GM13977 (cell line): ENCODE data around the gene CARHSP1.

ENCODE experiments used
- DNase-seq: peaks from one replicate; pipeline ENCODE4 v3.0.0; 2012; ENCODE audit warnings: low spot score
- in situ Hi-C: fragments of 300-500 bp; cut with MboI; formaldehyde crosslinking; loops from one replicate; pipeline ENCODE4 v1.12.0; 2022; ENCODE audit warnings: low sequenced_read_pairs, low pct_unique_long_range_greater_than_20kb, mixed read lengths, inconsistent platforms; ENCODE audit not compliant: unreplicated experiment
- TF ChIP-seq, protein P1 (sequence below): IDR thresholded peaks from 2 replicates; pipeline ENCODE4 v1.5.1; 2012; ENCODE audit warnings: mild to moderate bottlenecking, control low read depth; ENCODE audit not compliant: insufficient read depth; ENCODE audit errors: extremely low read depth, missing control alignments

Gene CARHSP1

DNA sequence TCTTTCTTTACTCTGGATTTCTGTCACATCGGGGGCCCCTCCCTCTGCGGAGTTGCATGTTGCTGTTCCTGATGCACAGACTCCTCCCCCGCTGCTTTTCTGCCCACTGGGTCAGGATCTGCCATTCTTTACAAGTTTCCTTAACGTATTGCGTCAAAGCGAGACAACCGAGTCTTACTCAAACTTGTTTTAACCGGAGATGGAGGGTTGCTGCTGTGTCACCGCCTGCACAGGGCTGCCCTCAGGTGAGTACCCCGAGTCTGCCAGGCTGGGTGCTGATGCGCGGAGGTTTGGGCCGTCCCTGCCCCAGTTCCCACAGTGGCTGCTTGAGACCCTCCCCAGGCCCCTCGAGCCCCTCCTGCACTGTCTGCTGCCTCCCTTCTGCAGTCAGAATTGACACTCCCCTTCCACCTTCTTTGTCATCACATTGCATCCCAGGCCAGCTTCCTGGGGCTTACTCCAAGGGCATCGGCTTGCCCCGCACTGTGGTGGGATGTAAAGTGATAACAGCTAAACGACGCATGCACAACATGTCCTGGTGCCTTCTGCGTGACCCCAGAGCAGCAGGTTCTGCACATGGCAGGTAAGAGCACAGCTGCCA lies 19.3 kb downstream of the CARHSP1 start:
- in situ Hi-C loops: no loop called here
- no peak for DNase-seq
- TF ChIP-seq, protein P1, sequence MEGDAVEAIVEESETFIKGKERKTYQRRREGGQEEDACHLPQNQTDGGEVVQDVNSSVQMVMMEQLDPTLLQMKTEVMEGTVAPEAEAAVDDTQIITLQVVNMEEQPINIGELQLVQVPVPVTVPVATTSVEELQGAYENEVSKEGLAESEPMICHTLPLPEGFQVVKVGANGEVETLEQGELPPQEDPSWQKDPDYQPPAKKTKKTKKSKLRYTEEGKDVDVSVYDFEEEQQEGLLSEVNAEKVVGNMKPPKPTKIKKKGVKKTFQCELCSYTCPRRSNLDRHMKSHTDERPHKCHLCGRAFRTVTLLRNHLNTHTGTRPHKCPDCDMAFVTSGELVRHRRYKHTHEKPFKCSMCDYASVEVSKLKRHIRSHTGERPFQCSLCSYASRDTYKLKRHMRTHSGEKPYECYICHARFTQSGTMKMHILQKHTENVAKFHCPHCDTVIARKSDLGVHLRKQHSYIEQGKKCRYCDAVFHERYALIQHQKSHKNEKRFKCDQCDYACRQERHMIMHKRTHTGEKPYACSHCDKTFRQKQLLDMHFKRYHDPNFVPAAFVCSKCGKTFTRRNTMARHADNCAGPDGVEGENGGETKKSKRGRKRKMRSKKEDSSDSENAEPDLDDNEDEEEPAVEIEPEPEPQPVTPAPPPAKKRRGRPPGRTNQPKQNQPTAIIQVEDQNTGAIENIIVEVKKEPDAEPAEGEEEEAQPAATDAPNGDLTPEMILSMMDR: no peak

DNA sequence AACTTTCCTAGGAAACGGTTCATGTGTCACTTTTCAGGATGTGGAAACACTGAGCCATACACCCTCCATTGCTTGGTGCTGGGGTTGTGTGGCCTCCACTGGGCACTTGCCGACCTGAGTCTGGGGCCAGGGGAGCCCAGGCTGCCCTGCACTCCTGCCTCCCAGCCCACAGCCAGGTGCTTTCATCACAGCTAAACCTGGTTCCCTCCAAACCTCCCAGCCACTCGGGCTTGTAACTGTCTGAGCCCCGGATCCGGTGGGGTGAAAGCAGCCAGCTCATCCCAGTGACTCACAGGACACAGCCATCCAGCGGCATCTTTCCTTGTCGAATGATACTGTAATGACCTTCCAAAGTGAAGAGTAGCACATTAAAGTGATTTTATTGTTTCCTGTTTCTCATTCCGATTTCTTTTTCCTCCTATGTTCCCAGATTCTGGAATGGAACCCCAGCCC lies 19.8 kb downstream of the CARHSP1 start:
- no peak for DNase-seq
- TF ChIP-seq, protein P1: no peak

DNA sequence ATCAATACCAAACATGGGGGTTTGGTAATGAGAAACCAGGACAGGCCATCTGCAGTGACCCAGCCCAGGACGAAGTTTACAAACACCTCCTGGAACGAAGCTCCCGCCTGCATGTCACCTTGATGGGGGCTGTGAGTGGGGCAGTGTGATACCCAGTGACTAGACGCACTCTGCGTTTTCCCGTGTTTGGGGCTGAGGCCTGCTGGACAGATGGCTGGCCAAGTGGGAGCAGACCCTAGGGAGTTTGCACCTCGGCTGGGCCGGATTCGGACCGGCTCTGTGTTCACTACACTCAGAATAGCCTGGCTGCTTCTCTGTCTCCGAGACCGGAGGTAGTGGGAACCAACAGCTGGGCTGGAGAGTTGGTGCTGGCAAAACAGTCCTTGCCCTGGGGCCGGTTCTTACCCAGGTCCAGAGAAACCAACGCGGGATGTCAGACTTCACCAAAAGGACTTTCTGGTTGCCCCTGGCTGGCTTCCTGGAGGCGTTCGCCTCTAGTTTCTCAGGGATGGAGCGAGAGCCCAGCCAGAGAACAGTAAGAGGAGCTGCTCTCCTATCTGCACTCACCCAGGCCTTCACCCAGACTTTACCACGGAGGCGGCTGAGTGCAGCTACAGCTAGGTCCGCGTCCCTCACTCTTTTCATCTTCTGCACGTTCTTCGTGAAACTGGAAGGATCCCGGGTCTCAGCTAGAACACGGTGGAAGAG lies 20.4 kb downstream of the CARHSP1 start:
- no peak for DNase-seq
- TF ChIP-seq, protein P1: no peak
- in situ Hi-C loops: no loop called here

More for the DNA sequence above, 19.8 kb downstream of the CARHSP1 start:
- in situ Hi-C loops: no loop called here

DNA sequence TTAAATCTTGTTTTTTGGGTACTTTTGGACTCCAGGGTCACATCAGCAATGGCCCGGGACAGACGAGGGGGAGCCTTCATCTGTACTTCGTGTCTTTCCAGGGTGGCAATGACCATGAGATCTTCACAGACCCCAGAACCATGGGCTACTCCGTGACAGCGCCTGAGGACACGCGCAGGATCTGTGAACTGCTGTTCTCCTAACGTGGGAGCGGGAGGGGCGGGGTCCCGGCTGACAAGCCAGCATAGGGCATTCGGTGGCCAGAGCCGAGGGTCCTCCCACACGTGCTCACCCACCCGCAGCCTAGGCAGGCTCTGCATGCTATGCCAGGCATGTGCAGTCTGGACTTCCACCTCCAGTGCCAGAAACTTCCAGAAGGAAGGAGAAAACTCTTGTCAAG lies 21.2 kb downstream of the CARHSP1 start:
- in situ Hi-C loops: no loop called here
- DNase-seq: no peak
- TF ChIP-seq, protein P1: no peak

DNA sequence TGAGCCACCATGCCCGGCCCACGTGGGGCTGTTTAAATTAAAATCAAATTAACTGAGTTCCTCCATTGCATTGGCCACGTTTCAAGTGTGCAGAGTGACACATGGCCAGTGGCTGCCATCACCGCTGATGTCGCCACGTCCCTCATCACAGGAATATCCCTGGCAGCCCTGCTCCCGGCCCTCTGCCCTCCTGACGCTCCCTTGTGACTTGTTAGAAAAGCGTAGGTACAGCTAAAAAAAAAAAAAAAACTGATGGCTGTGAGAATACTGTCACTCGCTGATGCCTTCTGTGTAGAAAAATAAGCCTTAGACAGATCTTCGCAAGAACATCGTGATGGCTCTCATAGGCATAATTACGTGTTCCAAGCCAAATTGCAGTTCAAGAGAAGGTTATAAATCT lies 21.7 kb downstream of the CARHSP1 start:
- TF ChIP-seq, protein P1: no peak
- in situ Hi-C loops: no loop called here
- DNase-seq: no peak

DNA sequence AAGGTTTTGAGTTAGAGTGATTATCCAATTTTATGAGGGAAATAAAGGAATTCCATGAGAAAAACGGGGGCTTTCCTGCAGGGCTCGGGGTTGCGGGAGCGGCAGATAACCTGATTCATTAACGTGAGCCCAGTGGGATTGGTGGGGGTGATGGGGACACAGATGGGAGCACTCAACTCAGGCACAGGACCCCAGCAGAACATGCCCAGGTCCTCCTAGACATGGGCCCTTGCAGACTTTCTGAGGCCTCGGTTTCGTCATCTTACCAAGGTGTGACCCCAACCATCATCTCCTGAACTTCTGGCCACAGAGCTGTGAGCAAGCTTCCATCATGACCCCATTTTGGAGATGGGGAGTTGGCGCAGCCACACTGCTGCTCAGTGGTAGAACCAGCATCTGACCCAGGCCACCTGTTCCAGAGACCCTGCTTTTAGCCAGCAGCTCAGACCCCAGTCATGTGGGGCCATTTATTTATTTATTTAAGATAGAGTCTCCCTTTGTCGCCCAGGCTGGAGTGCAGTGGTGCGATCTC lies 22.3 kb downstream of the CARHSP1 start:
- TF ChIP-seq, protein P1: no peak

More for the DNA sequence above, 22.3 kb downstream of the CARHSP1 start:
- in situ Hi-C loops: no loop called here
- DNase-seq: no peak
